GM23248 (cell line): Measurements from ENCODE around the gene TUBB2B.

ENCODE experiments used
- EZH2 ChIP-seq: fragments of 200-600 bp; sonication (generic); IDR thresholded peaks from 2 replicates; pipeline ENCODE4 v1.6.1; 2018; ENCODE audit warnings: antibody characterized with exemption, mild to moderate bottlenecking; ENCODE audit not compliant: insufficient read depth, poor library complexity, severe bottlenecking
- EZH2phosphoT487 ChIP-seq: fragments of 200-600 bp; sonication (generic); IDR thresholded peaks from 2 replicates; pipeline ENCODE4 v1.6.1; 2018; ENCODE audit warnings: antibody characterized with exemption, moderate library complexity, mild to moderate bottlenecking, low read depth; ENCODE audit not compliant: insufficient read depth

DNA sequence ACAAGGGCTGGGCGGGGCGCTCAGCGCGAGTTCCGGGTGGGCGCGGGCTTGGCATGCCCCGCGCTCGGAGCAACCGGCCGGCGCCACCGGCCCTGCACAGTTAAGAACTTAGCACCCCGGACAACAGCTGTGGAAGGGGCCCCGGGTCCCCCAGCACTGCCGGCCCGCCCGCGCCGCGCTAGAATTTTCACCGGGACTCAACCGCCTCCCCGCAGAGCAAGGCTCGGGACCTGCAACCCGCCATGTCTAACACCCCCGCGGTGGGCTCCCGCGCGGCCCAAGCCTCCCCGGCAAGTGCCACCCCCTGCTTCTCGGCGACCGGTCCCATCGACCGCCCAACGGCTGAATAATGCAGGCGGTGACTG is 26.1 kb upstream of the TUBB2B start:
- no peak for TF ChIP-seq EZH2
- TF ChIP-seq EZH2phosphoT487 = no peak
